HepG2 (cell line): Measurements from ENCODE around the gene PBX4. TPM values are rescaled to one million over a fixed set of nuclear protein-coding genes. Genes with fewer than 3 reads are reported as not detected.

Source experiments
- ATAC-seq: fragments of 200-7000 bp; cut with Tn5 transposase; 3 replicates; pipeline ENCODE4 v1.9.1; 2020; ENCODE audit warnings: mild to moderate bottlenecking, moderate library complexity
- BruUV-seq: library from RNA; stranded (reverse); fragments of 400-500 nt; replicated peaks from 2 replicates; lab custom pipeline; 2021; lab: Mats Ljungman, UMichigan
- CTCF ChIA-PET: fragments of 300-600 bp; formaldehyde crosslinking; extraction: SDS; loops from one replicate; lab custom pipeline; 2021; ENCODE audit warnings: low total read pairs, inconsistent platforms, low intra/inter-chr PET ratio; lab: Yijun Ruan, JAX
- POLR2A ChIA-PET: fragments of 350-600 bp; sonication (Branson Sonifier 250); formaldehyde crosslinking; loops from one replicate; lab custom pipeline; 2020; ENCODE audit warnings: antibody characterized with exemption, inconsistent platforms; lab: Yijun Ruan, JAX
- DNase-seq: peaks from one replicate; pipeline ENCODE4 v3.0.0-alpha.2; 2015; ENCODE audit warnings: low spot score
- FAIRE-seq: peaks from 3 replicates; lab custom pipeline; 2011; peaks lifted over from hg19 to GRCh38; lab: Jason Lieb, UNC
- H2AFZ ChIP-seq: one replicate; pipeline ENCODE4 v1.6.1; 2011; ENCODE audit warnings: low read length, inconsistent platforms
- H3K27ac ChIP-seq: fragments of 300-600 bp; 3 replicates; pipeline ENCODE4 v1.8.0; 2011; ENCODE audit warnings: mixed run types, mild to moderate bottlenecking, mixed read lengths, low read length, inconsistent platforms; ENCODE audit not compliant: insufficient read depth; ENCODE audit errors: extremely low read length
- H3K27me3 ChIP-seq, 2 experiments: fragments of 200-600 bp in 1 of 2; 2 replicates in 1 of 2; 3 replicates in 1 of 2; pipeline versions ENCODE4 v1.6.0 to v1.8.0; 2011; ENCODE audit warnings: low read length in 2 of 2, mild to moderate bottlenecking in 2 of 2, moderate library complexity in 2 of 2, inconsistent platforms in 1 of 2; ENCODE audit not compliant: insufficient read depth in 2 of 2, control insufficient read depth in 1 of 2
- H3K36me3 ChIP-seq, 2 experiments: fragments of 200-600 bp in 1 of 2; replicated peaks in 1 of 2; 2 replicates in 1 of 2; 3 replicates in 1 of 2; pipeline versions ENCODE4 v1.5.1 to v1.8.0; 2011; ENCODE audit warnings: low read length in 2 of 2, inconsistent platforms in 1 of 2; ENCODE audit not compliant: insufficient read depth in 2 of 2, control insufficient read depth in 1 of 2
- H3K4me1 ChIP-seq: 2 replicates; pipeline ENCODE4 v1.5.1; 2012; ENCODE audit warnings: low read length, inconsistent platforms; ENCODE audit not compliant: insufficient read depth
- H3K4me2 ChIP-seq: 2 replicates; pipeline ENCODE4 v1.6.0; 2011; ENCODE audit warnings: low read depth, low read length, inconsistent platforms
- H3K4me3 ChIP-seq, 3 experiments: fragments of 200-600 bp in 1 of 3; sonication (generic), shearing (Covaris generic) in 1 of 3; replicated peaks in 1 of 3; 2 replicates each; pipeline ENCODE4 v1.5.1; 2011 to 2016; ENCODE audit warnings: low read length in 3 of 3, inconsistent platforms in 2 of 3, low read depth in 2 of 3, mild to moderate bottlenecking in 2 of 3, control low read depth in 1 of 3, mixed read lengths in 1 of 3; ENCODE audit not compliant: insufficient read depth in 1 of 3
- H3K79me2 ChIP-seq: one replicate; pipeline ENCODE4 v1.6.1; 2011; ENCODE audit warnings: low read length, inconsistent platforms; ENCODE audit not compliant: insufficient read depth
- H3K9ac ChIP-seq: 2 replicates; pipeline ENCODE4 v1.6.0; 2011; ENCODE audit warnings: mild to moderate bottlenecking, low read depth, low read length, inconsistent platforms; ENCODE audit not compliant: insufficient read depth
- H3K9me3 ChIP-seq: 2 replicates; pipeline ENCODE4 v1.5.1; 2012; ENCODE audit warnings: mild to moderate bottlenecking, low read length
- H4K20me1 ChIP-seq: 2 replicates; pipeline ENCODE4 v1.6.0; 2011; ENCODE audit warnings: inconsistent platforms, mild to moderate bottlenecking, low read length, moderate library complexity; ENCODE audit not compliant: insufficient read depth
- AGO2 ChIP-seq: fragments of 200-400 bp; formaldehyde crosslinking; optimal IDR thresholded peaks from 2 replicates; pipeline ENCODE3; 2017; ENCODE audit warnings: mild to moderate bottlenecking, low read depth, low read length, moderate library complexity
- ASH2L ChIP-seq: fragments of 300-600, 200-600 bp; sonication (generic); IDR thresholded peaks from 2 replicates; pipeline ENCODE4 v1.7.0; 2017; ENCODE audit warnings: low read depth, mild to moderate bottlenecking, moderate library complexity, mixed read lengths, low read length; ENCODE audit not compliant: insufficient read length
- ATF5 ChIP-seq: sonication (generic); formaldehyde crosslinking; IDR thresholded peaks from 2 replicates; pipeline ENCODE4 v1.4.0; 2020; ENCODE audit warnings: mild to moderate bottlenecking, low read depth, missing genetic modification reagents
- ATRX ChIP-seq: sonication (generic); formaldehyde crosslinking; IDR thresholded peaks from 2 replicates; pipeline ENCODE4 v1.4.0; 2020; ENCODE audit warnings: missing genetic modification reagents, borderline replicate concordance
- CREB1 ChIP-seq, 2 experiments: fragments of 450-650 bp in 1 of 2; IDR thresholded peaks; 2 replicates each; pipeline ENCODE4 v1.6.1; 2016 to 2017; ENCODE audit warnings: control low read depth in 1 of 2, mild to moderate bottlenecking in 1 of 2, missing compliant biosample characterization in 1 of 2, missing genetic modification characterization in 1 of 2
- ELF3 ChIP-seq: IDR thresholded peaks from 2 replicates; pipeline ENCODE4 v1.6.1; 2016; ENCODE audit warnings: missing genetic modification reagents, missing compliant biosample characterization
- FOSL1 ChIP-seq: sonication (generic); formaldehyde crosslinking; IDR thresholded peaks from 2 replicates; pipeline ENCODE4 v1.9.0; 2021; ENCODE audit warnings: missing genetic modification reagents, borderline replicate concordance
- GRHL1 ChIP-seq: sonication (generic); formaldehyde crosslinking; conservative IDR thresholded peaks from 2 replicates; pipeline ENCODE4 v1.8.0; 2022; ENCODE audit warnings: missing genetic modification reagents
- IRF9 ChIP-seq: sonication (generic); formaldehyde crosslinking; IDR thresholded peaks from 2 replicates; pipeline ENCODE4 v1.8.0; 2022; ENCODE audit warnings: missing genetic modification reagents, mild to moderate bottlenecking, borderline replicate concordance
- MAFF ChIP-seq: IDR thresholded peaks from 2 replicates; pipeline ENCODE4 v1.6.1; 2011; ENCODE audit warnings: low read depth, low read length, improper control_type of control experiment
- PHB2 ChIP-seq: fragments of 450-650 bp; IDR thresholded peaks from 2 replicates; pipeline ENCODE4 v1.6.1; 2018; ENCODE audit not compliant: partially characterized antibody
- RCOR2 ChIP-seq: IDR thresholded peaks from 2 replicates; pipeline ENCODE4 v1.6.1; 2016; ENCODE audit warnings: missing biosample characterization, missing genetic modification reagents
- REXO4 ChIP-seq: sonication (generic); formaldehyde crosslinking; IDR thresholded peaks from 2 replicates; pipeline ENCODE4 v1.8.0; 2022; ENCODE audit warnings: missing genetic modification reagents, mild to moderate bottlenecking, borderline replicate concordance
- TERF1 ChIP-seq: sonication (generic); formaldehyde crosslinking; IDR thresholded peaks from 2 replicates; pipeline ENCODE4 v1.8.0; 2022; ENCODE audit warnings: mild to moderate bottlenecking, missing genetic modification reagents, moderate library complexity
- ZNF224 ChIP-seq: sonication (generic); formaldehyde crosslinking; IDR thresholded peaks from 2 replicates; pipeline ENCODE4 v1.5.0; 2020; ENCODE audit warnings: mild to moderate bottlenecking, missing genetic modification reagents
- ZNF350 ChIP-seq: sonication (generic); formaldehyde crosslinking; IDR thresholded peaks from 2 replicates; pipeline ENCODE4 v1.4.0; 2020; ENCODE audit warnings: mild to moderate bottlenecking, low read depth, missing genetic modification reagents, borderline replicate concordance
- ZNF446 ChIP-seq: sonication (generic); formaldehyde crosslinking; IDR thresholded peaks from 2 replicates; pipeline ENCODE4 v1.5.0; 2020; ENCODE audit warnings: mild to moderate bottlenecking, missing genetic modification reagents
- ZXDC ChIP-seq: sonication (generic); formaldehyde crosslinking; IDR thresholded peaks from 2 replicates; pipeline ENCODE4 v1.5.0; 2020; ENCODE audit warnings: mild to moderate bottlenecking, missing genetic modification reagents
- WGBS: methylation state at CpG from one replicate; pipeline ENCODE4 v1.1.6; 2017; ENCODE audit warnings: low lambda C conversion rate; 5-methylcytosine and 5-hydroxymethylcytosine counted together
- in situ Hi-C: cut with HindIII; loops from 2 replicates; pipeline ENCODE4 v1.10.0; 2017; ENCODE audit warnings: low pct_unique_long_range_greater_than_20kb; ENCODE audit not compliant: extremely low pct_ligation_motif_present
- intact Hi-C: fragments of 100-400 bp; cut with micrococcal nuclease; formaldehyde crosslinking; loops from one replicate; pipeline ENCODE4 v1.10.0; 2022; ENCODE audit not compliant: unreplicated experiment
- polyA plus RNA-seq, 8 experiments: library from polyadenylated mRNA; depleted of rRNA in 3 of 8; stranded (reverse) in 7 of 8; unstranded in 1 of 8; fragments of >200 nt; fragmentation: Illumina TruSeq in 4 of 8; extraction: Trizol in 4 of 8; gene quantifications; 2 replicates each; pipeline versions ENCODE4 v1.2.1 to v1.2.3, GENCODE V29; 2011 to 2016; ENCODE audit warnings: low read depth in 4 of 8, missing spikeins in 1 of 8, mixed read lengths in 1 of 8; ENCODE audit not compliant: insufficient read depth in 1 of 8
- total RNA-seq, 5 experiments: library from RNA; depleted of rRNA; stranded (reverse); fragments of >200 nt; fragmentation: Illumina TruSeq; extraction: Trizol; gene quantifications; 2 replicates each; pipeline ENCODE4 v1.2.3, GENCODE V29; 2016; ENCODE audit warnings: low read depth in 1 of 5

PBX4 gene
- total and polyA plus RNA-seq, 2 of the 13 experiments (the other 11 are each of a cell fraction or from before 2014, with no cell fraction given) = not detected

- intact Hi-C loops = no loop called here
- FAIRE-seq (no peak), DNase-seq (no peak), ATAC-seq (no peak)
- no TSS peak for BruUV-seq
- in situ Hi-C loops = no loop called here
- Histone ChIP-seq H3K4me2 (no peak overlapping the region), H2AFZ (no peak overlapping the region), H3K36me3 (no peaks in the 10 kb centered on the region), H3K9ac (no peak overlapping the region), H3K4me3 (no peak overlapping the region), H3K4me1 (peaks cover 5% of the 10 kb centered on the region), H3K9me3 (no peaks in the 10 kb centered on the region), H4K20me1 (no peaks in the 10 kb centered on the region), H3K27me3 (peaks cover 0 to 7% of the 10 kb centered on the region in 2 experiments; a peak in 3 of 5 replicates), H3K27ac (no peak overlapping the region), H3K79me2 (no peaks in the 10 kb centered on the region)
- CTCF ChIA-PET = no interaction called here
- POLR2A ChIA-PET = no interaction called here
- WGBS = 46% methylated on average over 6 of the region's 10 CpGs
- TF ChIP-seq ZXDC (no peak), ATF5 (CRISPR knock-in tag) (no peak), ATRX (no peak), REXO4 (CRISPR knock-in tag) (no peak), AGO2 (no peak), ZNF446 (CRISPR knock-in tag) (no peak), ZNF224 (no peak), TERF1 (CRISPR knock-in tag) (no peak), FOSL1 (CRISPR knock-in tag) (no peak), ZNF350 (no peak), CREB1 (IDR thresholded peaks at IDR 0.05) (no peak), CREB1 (CRISPR knock-in tag; IDR thresholded peaks at IDR 0.05) (no peak), ELF3 (no peak), MAFF (no peak), ASH2L (no peak), IRF9 (CRISPR knock-in tag) (no peak), RCOR2 (CRISPR knock-in tag) (no peak), GRHL1 (CRISPR knock-in tag) (no peak), PHB2 (no peak)
Observed at GRCh38 chr19:19592690-19593089, 25.8 kb downstream of the PBX4 start.
